ENCODE data around the gene IPO11.
"Not testable (repeated sequence)": the region's sequence is repeated elsewhere in the genome, so short reads cannot be mapped to it uniquely, and the experiment has no call there.

Gene IPO11

DNA sequence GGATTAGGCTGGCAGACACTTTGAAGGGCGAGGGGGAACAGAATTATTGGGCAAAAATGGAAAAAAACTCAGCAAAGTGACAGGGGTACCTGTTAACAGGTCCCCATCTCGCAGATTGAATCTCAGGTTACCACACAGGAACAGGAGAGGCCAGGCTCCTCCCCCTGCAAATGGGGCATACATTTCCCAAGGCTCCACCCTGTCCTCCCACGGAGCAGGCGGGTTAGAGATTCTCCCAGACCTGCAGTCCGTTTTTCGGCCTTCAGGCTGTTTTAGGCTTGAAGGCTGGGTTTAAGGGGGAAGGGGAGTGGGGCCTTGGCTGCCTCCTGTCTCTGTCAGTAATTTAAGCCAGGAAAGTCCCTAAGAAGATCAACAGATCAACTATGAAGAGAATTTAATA lies 208.7 kb downstream of the IPO11 start:
- no peaks in the 10 kb centered on the region for H4K20me1 ChIP-seq (ENCODE audit: insufficient read depth, low read length)
- no peak overlapping the region for H3K27ac ChIP-seq (ENCODE audit: low read depth, low read length, poor library complexity, severe bottlenecking)
- no peaks in the 10 kb centered on the region for H3K9me3 ChIP-seq (ENCODE audit: low read length)
- H3F3A ChIP-seq (ENCODE audit: insufficient read depth, low read length), result no peaks in the 10 kb centered on the region
- no peaks in the 10 kb centered on the region for H3K27me3 ChIP-seq (ENCODE audit: insufficient read depth, low read length)
- H2AFZ ChIP-seq (ENCODE audit: low read length), result no peak overlapping the region
- H3K9ac ChIP-seq (ENCODE audit: low read length), result no peak overlapping the region
- TF ChIP-seq, protein P1, sequence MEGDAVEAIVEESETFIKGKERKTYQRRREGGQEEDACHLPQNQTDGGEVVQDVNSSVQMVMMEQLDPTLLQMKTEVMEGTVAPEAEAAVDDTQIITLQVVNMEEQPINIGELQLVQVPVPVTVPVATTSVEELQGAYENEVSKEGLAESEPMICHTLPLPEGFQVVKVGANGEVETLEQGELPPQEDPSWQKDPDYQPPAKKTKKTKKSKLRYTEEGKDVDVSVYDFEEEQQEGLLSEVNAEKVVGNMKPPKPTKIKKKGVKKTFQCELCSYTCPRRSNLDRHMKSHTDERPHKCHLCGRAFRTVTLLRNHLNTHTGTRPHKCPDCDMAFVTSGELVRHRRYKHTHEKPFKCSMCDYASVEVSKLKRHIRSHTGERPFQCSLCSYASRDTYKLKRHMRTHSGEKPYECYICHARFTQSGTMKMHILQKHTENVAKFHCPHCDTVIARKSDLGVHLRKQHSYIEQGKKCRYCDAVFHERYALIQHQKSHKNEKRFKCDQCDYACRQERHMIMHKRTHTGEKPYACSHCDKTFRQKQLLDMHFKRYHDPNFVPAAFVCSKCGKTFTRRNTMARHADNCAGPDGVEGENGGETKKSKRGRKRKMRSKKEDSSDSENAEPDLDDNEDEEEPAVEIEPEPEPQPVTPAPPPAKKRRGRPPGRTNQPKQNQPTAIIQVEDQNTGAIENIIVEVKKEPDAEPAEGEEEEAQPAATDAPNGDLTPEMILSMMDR (IDR thresholded peaks at IDR 0.05; ENCODE audit: low read length), result no peak
- no peak for TF ChIP-seq EZH2 (IDR thresholded peaks at IDR 0.05; ENCODE audit: borderline replicate concordance, low read length)
- no peaks in the 10 kb centered on the region for H3K36me3 ChIP-seq (ENCODE audit: insufficient read depth, low read length)
- no peaks in the 10 kb centered on the region for H3K79me2 ChIP-seq (ENCODE audit: insufficient read depth, low read length)
- no peak overlapping the region for H3K4me3 ChIP-seq (ENCODE audit: low read depth, low read length, poor library complexity, severe bottlenecking)
- no peaks in the 10 kb centered on the region for H3K4me1 ChIP-seq (ENCODE audit: insufficient read depth, low read length, severe bottlenecking)
- H3K9me2 ChIP-seq (ENCODE audit: low read depth, low read length), result no peaks in the 10 kb centered on the region
- no peak overlapping the region for H3K4me2 ChIP-seq (ENCODE audit: low read length)

DNA sequence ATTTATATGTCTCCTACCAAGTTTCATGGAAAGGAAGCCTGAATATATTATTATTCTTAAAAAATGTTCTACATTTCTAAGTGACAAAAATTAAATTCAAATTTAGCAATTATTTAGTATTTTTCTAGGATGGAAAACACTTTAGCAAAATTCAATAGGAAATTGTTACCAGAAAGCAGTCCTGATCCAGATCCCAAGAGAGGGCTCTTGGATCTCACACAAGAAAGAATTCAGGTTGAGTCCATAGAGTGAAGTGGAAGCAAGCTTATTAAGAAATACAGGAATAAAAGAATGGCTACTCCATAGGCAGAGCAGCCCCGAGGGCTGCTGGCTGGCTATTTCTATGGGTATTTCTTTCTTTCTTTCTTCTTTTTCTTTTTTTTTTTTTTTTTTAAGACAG lies 210.7 kb downstream of the IPO11 start:
- Histone ChIP-seq H3K9me2 (ENCODE audit: low read depth, low read length) (no peaks in the 10 kb centered on the region), H4K20me1 (ENCODE audit: insufficient read depth, low read length) (no peaks in the 10 kb centered on the region), H3K4me3 (ENCODE audit: low read depth, low read length, poor library complexity, severe bottlenecking) (no peak overlapping the region), H3F3A (ENCODE audit: insufficient read depth, low read length) (no peaks in the 10 kb centered on the region), H3K79me2 (ENCODE audit: insufficient read depth, low read length) (no peaks in the 10 kb centered on the region), H3K27me3 (ENCODE audit: insufficient read depth, low read length) (no peaks in the 10 kb centered on the region), H3K4me1 (ENCODE audit: insufficient read depth, low read length, severe bottlenecking) (no peaks in the 10 kb centered on the region), H2AFZ (ENCODE audit: low read length) (no peak overlapping the region), H3K27ac (ENCODE audit: low read depth, low read length, poor library complexity, severe bottlenecking) (no peak overlapping the region), H3K9ac (ENCODE audit: low read length) (no peak overlapping the region), H3K9me3 (ENCODE audit: low read length) (no peaks in the 10 kb centered on the region), H3K36me3 (ENCODE audit: insufficient read depth, low read length) (peaks cover 5% of the 10 kb centered on the region; the same call in 1 of the 2 replicates), H3K4me2 (ENCODE audit: low read length) (no peak overlapping the region)
- TF ChIP-seq, protein P1 (IDR thresholded peaks at IDR 0.05; ENCODE audit: low read length), result no peak
- no peak for TF ChIP-seq EZH2 (IDR thresholded peaks at IDR 0.05; ENCODE audit: borderline replicate concordance, low read length)

DNA sequence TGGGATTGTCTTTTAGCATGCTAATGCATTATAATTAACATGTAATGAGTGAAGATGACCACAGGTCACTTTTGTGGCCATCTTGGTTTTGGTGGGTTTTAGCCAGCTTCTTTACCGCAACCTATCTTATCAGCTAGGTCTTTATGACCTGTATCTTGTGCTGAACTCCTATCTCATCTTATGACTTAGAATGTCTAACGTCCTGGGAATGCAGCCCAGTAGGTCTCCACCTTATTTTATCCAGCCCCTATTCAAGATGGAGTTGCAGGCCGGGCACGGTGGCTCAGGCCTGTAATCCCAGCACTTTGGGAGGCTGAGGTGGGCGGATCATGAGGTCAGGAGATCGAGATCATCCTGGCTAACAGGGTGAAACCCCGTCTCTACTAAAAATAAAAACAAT lies 211.9 kb downstream of the IPO11 start:
- not testable (repeated sequence) for H3K79me2 ChIP-seq (ENCODE audit: insufficient read depth, low read length)

DNA sequence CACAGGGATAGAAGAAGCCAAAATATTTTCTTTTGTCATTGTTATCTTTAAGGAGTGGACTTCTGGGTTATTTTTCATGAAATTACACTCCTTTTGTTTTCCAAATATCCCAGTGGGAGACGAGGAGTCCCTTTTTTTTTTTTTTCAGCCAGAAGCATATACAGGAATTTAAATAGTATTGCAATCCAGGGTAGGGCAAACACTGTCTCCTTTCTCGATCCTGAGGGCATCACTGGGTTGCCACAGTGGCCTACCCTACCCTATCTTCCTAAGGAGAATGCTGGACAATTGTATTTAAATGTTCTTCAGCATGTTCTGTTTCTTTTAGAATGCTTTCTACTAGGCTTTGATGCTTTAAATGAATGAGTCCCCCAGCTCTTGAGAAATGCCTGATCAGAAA lies 214.0 kb downstream of the IPO11 start:
- Histone ChIP-seq H3K27ac (ENCODE audit: low read depth, low read length, poor library complexity, severe bottlenecking) (no peak overlapping the region), H2AFZ (ENCODE audit: low read length) (no peak overlapping the region), H3K79me2 (ENCODE audit: insufficient read depth, low read length) (no peaks in the 10 kb centered on the region), H3K4me1 (ENCODE audit: insufficient read depth, low read length, severe bottlenecking) (no peaks in the 10 kb centered on the region), H4K20me1 (ENCODE audit: insufficient read depth, low read length) (no peaks in the 10 kb centered on the region), H3K36me3 (ENCODE audit: insufficient read depth, low read length) (peaks cover 12% of the 10 kb centered on the region; the same call in 1 of the 2 replicates), H3K27me3 (ENCODE audit: insufficient read depth, low read length) (no peaks in the 10 kb centered on the region), H3K9me3 (ENCODE audit: low read length) (no peaks in the 10 kb centered on the region), H3K9ac (ENCODE audit: low read length) (no peak overlapping the region), H3F3A (ENCODE audit: insufficient read depth, low read length) (no peaks in the 10 kb centered on the region), H3K4me3 (ENCODE audit: low read depth, low read length, poor library complexity, severe bottlenecking) (no peak overlapping the region), H3K4me2 (ENCODE audit: low read length) (no peak overlapping the region), H3K9me2 (ENCODE audit: low read depth, low read length) (no peaks in the 10 kb centered on the region)
- TF ChIP-seq EZH2 (IDR thresholded peaks at IDR 0.05; ENCODE audit: borderline replicate concordance, low read length), result no peak
- TF ChIP-seq, protein P1 (IDR thresholded peaks at IDR 0.05; ENCODE audit: low read length), result no peak

More for the DNA sequence above, 211.9 kb downstream of the IPO11 start:
- not testable (repeated sequence) for H3K36me3 ChIP-seq (ENCODE audit: insufficient read depth, low read length); H3K4me1 ChIP-seq (ENCODE audit: insufficient read depth, low read length, severe bottlenecking); H3K9ac ChIP-seq (ENCODE audit: low read length); H3K27ac ChIP-seq (ENCODE audit: low read depth, low read length, poor library complexity, severe bottlenecking); H3K27me3 ChIP-seq (ENCODE audit: insufficient read depth, low read length); H3K4me3 ChIP-seq (ENCODE audit: low read depth, low read length, poor library complexity, severe bottlenecking); H2AFZ ChIP-seq (ENCODE audit: low read length); H3K9me2 ChIP-seq (ENCODE audit: low read depth, low read length); H3K4me2 ChIP-seq (ENCODE audit: low read length); H4K20me1 ChIP-seq (ENCODE audit: insufficient read depth, low read length); H3K9me3 ChIP-seq (ENCODE audit: low read length); H3F3A ChIP-seq (ENCODE audit: insufficient read depth, low read length)

Measured in OCI-LY1 (cell line).